Osteocyte (in vitro differentiated cells): ENCODE data around the gene GSTM2. TPM values are rescaled to one million over a fixed set of nuclear protein-coding genes. Genes with fewer than 3 reads are reported as not detected.

Experiments
- total RNA-seq: library from RNA; stranded (reverse); gene quantifications from 2 replicates; pipeline ENCODE4 v1.2.1, GENCODE V29; 2021

GSTM2 gene
- total RNA-seq, 1 donor from 2014 or later: 39.0 TPM

Other genes starting within 250 kb of the GSTM2 start
- 101 and 108 TPM in 2 replicates for gene PSMA5, start 241.6 kb upstream of the GSTM2 start, total RNA-seq
- gene SYPL2, start 201.5 kb upstream of the GSTM2 start, total RNA-seq: 0.59 and 1.1 TPM in 2 replicates
- 6.4 and 6.8 TPM in 2 replicates for gene ATXN7L2, start 184.2 kb upstream of the GSTM2 start, total RNA-seq
- 10.2 and 10.6 TPM in 2 replicates for gene CYB561D1, start 174.0 kb upstream of the GSTM2 start, total RNA-seq
- gene AMIGO1, start 158.3 kb upstream of the GSTM2 start, total RNA-seq: 5.2 and 5.4 TPM in 2 replicates
- not detected in 2 replicates for gene GPR61, start 128.2 kb upstream of the GSTM2 start, total RNA-seq
- gene GNAI3, start 119.4 kb upstream of the GSTM2 start, total RNA-seq: 7.6 and 8.5 TPM in 2 replicates
- gene GNAT2, start 48.4 kb upstream of the GSTM2 start, total RNA-seq: not detected in 2 replicates
- gene AMPD2, start 48.2 kb upstream of the GSTM2 start, total RNA-seq: 59.4 and 64.0 TPM in 2 replicates
- gene GSTM4, start 12.0 kb upstream of the GSTM2 start, total RNA-seq: 24.3 and 25.1 TPM in 2 replicates
- 6.4 and 7.8 TPM in 2 replicates for gene GSTM1, start 19.8 kb downstream of the GSTM2 start, total RNA-seq
- not detected in 2 replicates for gene GSTM5, start 44.2 kb downstream of the GSTM2 start, total RNA-seq
- 33.9 and 41.4 TPM in 2 replicates for gene GSTM3, start 73.0 kb downstream of the GSTM2 start, total RNA-seq
- not detected in 2 replicates for gene EPS8L3, start 95.9 kb downstream of the GSTM2 start, total RNA-seq
- 27.9 and 36.2 TPM in 2 replicates for gene CSF1, start 242.8 kb downstream of the GSTM2 start, total RNA-seq